Liver (tissue), 9 donors: ENCODE results near the gene RBMXL2. TPM values are rescaled to one million over a fixed set of nuclear protein-coding genes. Genes with fewer than 3 reads are reported as not detected.

ENCODE experiments used
- DNase-seq: peaks from one replicate; pipeline ENCODE4 v3.0.0-alpha.2; 2017; ENCODE audit warnings: low spot score
- H3K27ac ChIP-seq, 2 donors: one replicate each; pipeline ENCODE4 v1.7.0; 2013; ENCODE audit warnings: inconsistent platforms in 2 of 2, low read length in 2 of 2, control low read depth in 1 of 2, low read depth in 1 of 2, mild to moderate bottlenecking in 1 of 2
- H3K27me3 ChIP-seq, 4 donors: one replicate each; pipeline versions ENCODE4 v1.6.1 to v1.7.0; 2013; ENCODE audit warnings: low read length in 3 of 4, inconsistent platforms in 1 of 4, mild to moderate bottlenecking in 1 of 4, moderate library complexity in 1 of 4; ENCODE audit not compliant: control insufficient read depth in 4 of 4, insufficient read depth in 4 of 4
- H3K36me3 ChIP-seq, 4 donors: one replicate each; pipeline versions ENCODE4 v1.6.1 to v1.7.0; 2013; ENCODE audit warnings: low read length in 3 of 4, mild to moderate bottlenecking in 3 of 4, low read depth in 1 of 4, moderate library complexity in 1 of 4; ENCODE audit not compliant: control insufficient read depth in 4 of 4, insufficient read depth in 3 of 4
- H3K4me1 ChIP-seq, 4 donors: one replicate each; pipeline versions ENCODE4 v1.6.1 to v1.7.0; 2013; ENCODE audit warnings: low read length in 3 of 4, mild to moderate bottlenecking in 3 of 4, moderate library complexity in 1 of 4; ENCODE audit not compliant: control insufficient read depth in 4 of 4, insufficient read depth in 4 of 4
- H3K4me3 ChIP-seq, 3 donors: one replicate each; pipeline versions ENCODE4 v1.6.1 to v1.7.0; 2013; ENCODE audit warnings: low read length in 3 of 3, control low read depth in 1 of 3, low read depth in 1 of 3, mild to moderate bottlenecking in 1 of 3
- H3K9ac ChIP-seq, 2 donors: one replicate each; pipeline ENCODE4 v1.7.0; 2013; ENCODE audit warnings: low read length in 2 of 2, mild to moderate bottlenecking in 2 of 2, moderate library complexity in 2 of 2, control low read depth in 1 of 2, low read depth in 1 of 2
- H3K9me3 ChIP-seq, 4 donors: one replicate each; pipeline versions ENCODE4 v1.6.1 to v1.7.0; 2013; ENCODE audit warnings: low read length in 3 of 4; ENCODE audit not compliant: control insufficient read depth in 4 of 4
- CTCF ChIP-seq: fragments of 150-350 bp; IDR thresholded peaks from 2 replicates; pipeline ENCODE4 v1.5.1; 2017; ENCODE audit warnings: improper control_type of control experiment, low read depth, low read length; ENCODE audit not compliant: missing input control
- FOXA2 ChIP-seq: IDR thresholded peaks from 2 replicates; pipeline ENCODE4 v1.6.1; 2016; ENCODE audit warnings: antibody characterized with exemption
- GABPA ChIP-seq, 2 donors: IDR thresholded peaks in 1 of 2; conservative IDR thresholded peaks in 1 of 2; 2 replicates each; pipeline ENCODE4 v1.6.1; 2016; ENCODE audit warnings: antibody characterized with exemption in 2 of 2, mild to moderate bottlenecking in 1 of 2, moderate library complexity in 1 of 2
- HNF4A ChIP-seq, 2 donors: conservative IDR thresholded peaks; 2 replicates each; pipeline ENCODE4 v1.6.1; 2016; ENCODE audit warnings: antibody characterized with exemption in 2 of 2, mild to moderate bottlenecking in 2 of 2
- HNF4G ChIP-seq: IDR thresholded peaks from 2 replicates; pipeline ENCODE4 v1.6.1; 2016; ENCODE audit warnings: antibody characterized with exemption
- JUND ChIP-seq, 2 donors: IDR thresholded peaks; 2 replicates each; pipeline ENCODE4 v1.6.1; 2016; ENCODE audit warnings: antibody characterized with exemption in 2 of 2
- MAX ChIP-seq: IDR thresholded peaks from 2 replicates; pipeline ENCODE4 v1.6.1; 2016; ENCODE audit warnings: antibody characterized with exemption
- RXRA ChIP-seq, 2 donors: IDR thresholded peaks; 2 replicates each; pipeline ENCODE4 v1.6.1; 2017 to 2018; ENCODE audit warnings: antibody characterized with exemption in 2 of 2, mild to moderate bottlenecking in 1 of 2
- SP1 ChIP-seq: IDR thresholded peaks from 2 replicates; pipeline ENCODE4 v1.6.1; 2018; ENCODE audit warnings: antibody characterized with exemption, mild to moderate bottlenecking
- TAF1 ChIP-seq: conservative IDR thresholded peaks from 2 replicates; pipeline ENCODE4 v1.6.1; 2016; ENCODE audit warnings: antibody characterized with exemption, mild to moderate bottlenecking
- YY1 ChIP-seq: IDR thresholded peaks from 2 replicates; pipeline ENCODE4 v1.6.1; 2016; ENCODE audit warnings: antibody characterized with exemption, mild to moderate bottlenecking
- ZBTB33 ChIP-seq: IDR thresholded peaks from 2 replicates; pipeline ENCODE4 v1.6.1; 2016; ENCODE audit warnings: antibody characterized with exemption
- WGBS: extraction: QIAGEN DNeasy Blood & Tissue Kit; methylation state at CpG from one replicate; pipeline ENCODE4 v1.1.7; 2013; 5-methylcytosine and 5-hydroxymethylcytosine counted together
- polyA plus RNA-seq, 2 donors: library from polyadenylated mRNA; stranded (reverse) in 1 of 2; unstranded in 1 of 2; fragments of 200-250 nt in 1 of 2; fragments of >200 nt in 1 of 2; fragmentation: Nextera tagmentation in 1 of 2; extraction: Ambion mirVana in 1 of 2; gene quantifications; one replicate each; pipeline versions ENCODE4 v1.2.1 to v1.2.3, GENCODE V29; 2013 to 2015
- total RNA-seq, 2 donors: library from RNA; depleted of rRNA; stranded (reverse); fragments of >200 nt; gene quantifications; one replicate each; pipeline ENCODE4 v1.2.3, GENCODE V29; 2014
- TF ChIP-seq, protein P1 (sequence below): IDR thresholded peaks from 2 replicates; pipeline ENCODE4 v1.6.1; 2016; ENCODE audit warnings: antibody characterized with exemption, mild to moderate bottlenecking
- TF ChIP-seq, protein P2 (sequence below): IDR thresholded peaks from 2 replicates; pipeline ENCODE4 v1.6.1; 2016; ENCODE audit warnings: antibody characterized with exemption
- donor health status: healthy.
- donor health status: healthy.
- donor health status: healthy.
- donor health status: healthy.
- donor health status: healthy.

Gene RBMXL2
- total and polyA plus RNA-seq, 4 donors, result 0.05 to 0.08 TPM; not detected in 2

- Histone ChIP-seq H3K4me3 (no peak overlapping the region), H3K27ac (no peak overlapping the region), H3K27me3 (no peaks in the 10 kb centered on the region), H3K9ac (no peak overlapping the region), H3K4me1 (no peaks in the 10 kb centered on the region), H3K9me3 (no peaks in the 10 kb centered on the region), H3K36me3 (no peaks in the 10 kb centered on the region)
- DNase-seq, result no peak
- no peak for TF ChIP-seq GABPA (IDR thresholded peaks at IDR 0.05 in 1 of 2, conservative IDR thresholded peaks at IDR 0.05 in 1 of 2)
- no peak for TF ChIP-seq TAF1
- TF ChIP-seq SP1, result no peak
- TF ChIP-seq CTCF, result no peak
- WGBS, result 61% methylated on average over 2 of the region's 2 CpGs
Observed at GRCh38 chr11:7057641-7058040, 31.2 kb upstream of the RBMXL2 start.

GRCh38 chr11:7060868-7061267, 27.9 kb upstream of the RBMXL2 start:
- no peaks in the 10 kb centered on the region for H3K36me3 ChIP-seq
- no peak overlapping the region for H3K4me3 ChIP-seq
- TF ChIP-seq, protein P1, sequence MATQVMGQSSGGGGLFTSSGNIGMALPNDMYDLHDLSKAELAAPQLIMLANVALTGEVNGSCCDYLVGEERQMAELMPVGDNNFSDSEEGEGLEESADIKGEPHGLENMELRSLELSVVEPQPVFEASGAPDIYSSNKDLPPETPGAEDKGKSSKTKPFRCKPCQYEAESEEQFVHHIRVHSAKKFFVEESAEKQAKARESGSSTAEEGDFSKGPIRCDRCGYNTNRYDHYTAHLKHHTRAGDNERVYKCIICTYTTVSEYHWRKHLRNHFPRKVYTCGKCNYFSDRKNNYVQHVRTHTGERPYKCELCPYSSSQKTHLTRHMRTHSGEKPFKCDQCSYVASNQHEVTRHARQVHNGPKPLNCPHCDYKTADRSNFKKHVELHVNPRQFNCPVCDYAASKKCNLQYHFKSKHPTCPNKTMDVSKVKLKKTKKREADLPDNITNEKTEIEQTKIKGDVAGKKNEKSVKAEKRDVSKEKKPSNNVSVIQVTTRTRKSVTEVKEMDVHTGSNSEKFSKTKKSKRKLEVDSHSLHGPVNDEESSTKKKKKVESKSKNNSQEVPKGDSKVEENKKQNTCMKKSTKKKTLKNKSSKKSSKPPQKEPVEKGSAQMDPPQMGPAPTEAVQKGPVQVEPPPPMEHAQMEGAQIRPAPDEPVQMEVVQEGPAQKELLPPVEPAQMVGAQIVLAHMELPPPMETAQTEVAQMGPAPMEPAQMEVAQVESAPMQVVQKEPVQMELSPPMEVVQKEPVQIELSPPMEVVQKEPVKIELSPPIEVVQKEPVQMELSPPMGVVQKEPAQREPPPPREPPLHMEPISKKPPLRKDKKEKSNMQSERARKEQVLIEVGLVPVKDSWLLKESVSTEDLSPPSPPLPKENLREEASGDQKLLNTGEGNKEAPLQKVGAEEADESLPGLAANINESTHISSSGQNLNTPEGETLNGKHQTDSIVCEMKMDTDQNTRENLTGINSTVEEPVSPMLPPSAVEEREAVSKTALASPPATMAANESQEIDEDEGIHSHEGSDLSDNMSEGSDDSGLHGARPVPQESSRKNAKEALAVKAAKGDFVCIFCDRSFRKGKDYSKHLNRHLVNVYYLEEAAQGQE, result no peak
- TF ChIP-seq ZBTB33 (no peak), HNF4A (conservative IDR thresholded peaks at IDR 0.05) (no peak)
- no peaks in the 10 kb centered on the region for H3K9me3 ChIP-seq
- no peaks in the 10 kb centered on the region for H3K27me3 ChIP-seq
- H3K27ac ChIP-seq, result no peak overlapping the region
- no peaks in the 10 kb centered on the region for H3K4me1 ChIP-seq
- no peak for DNase-seq
- H3K9ac ChIP-seq, result no peak overlapping the region
- 95% methylated on average over 1 of the region's 1 CpG for WGBS

GRCh38 chr11:7062534-7062933, 26.3 kb upstream of the RBMXL2 start:
- no peak for DNase-seq
- Histone ChIP-seq H3K4me1 (no peaks in the 10 kb centered on the region), H3K27me3 (no peaks in the 10 kb centered on the region), H3K36me3 (no peaks in the 10 kb centered on the region), H3K4me3 (no peak overlapping the region), H3K9me3 (no peaks in the 10 kb centered on the region), H3K27ac (no peak overlapping the region), H3K9ac (no peak overlapping the region)
- 94% methylated on average over 2 of the region's 2 CpGs for WGBS
- TF ChIP-seq YY1 (no peak), HNF4A (conservative IDR thresholded peaks at IDR 0.05) (no peak), SP1 (no peak), RXRA (IDR thresholded peaks at IDR 0.05) (no peak), JUND (IDR thresholded peaks at IDR 0.05) (no peak), HNF4G (no peak), FOXA2 (no peak), MAX (no peak), GABPA (IDR thresholded peaks at IDR 0.05 in 1 of 2, conservative IDR thresholded peaks at IDR 0.05 in 1 of 2) (no peak), ZBTB33 (no peak)
- TF ChIP-seq, protein P1, result no peak
- TF ChIP-seq, protein P2, sequence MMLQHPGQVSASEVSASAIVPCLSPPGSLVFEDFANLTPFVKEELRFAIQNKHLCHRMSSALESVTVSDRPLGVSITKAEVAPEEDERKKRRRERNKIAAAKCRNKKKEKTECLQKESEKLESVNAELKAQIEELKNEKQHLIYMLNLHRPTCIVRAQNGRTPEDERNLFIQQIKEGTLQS, result no peak
